Ishikawa (cell line): ENCODE results near the gene SH3GLB1.

Experiments used
- CEBPB ChIP-seq: IDR thresholded peaks from 2 replicates; pipeline ENCODE4 v1.6.1; 2012
- CREB1 ChIP-seq: IDR thresholded peaks from 2 replicates; pipeline ENCODE4 v1.6.1; 2012; ENCODE audit warnings: low read depth
- EGR1 ChIP-seq: IDR thresholded peaks from 2 replicates; pipeline ENCODE4 v1.6.1; 2012
- EP300 ChIP-seq: IDR thresholded peaks from 2 replicates; pipeline ENCODE4 v1.6.1; 2012; ENCODE audit warnings: borderline replicate concordance
- FOXM1 ChIP-seq: IDR thresholded peaks from 2 replicates; pipeline ENCODE4 v1.6.1; 2012; ENCODE audit warnings: low read depth, borderline replicate concordance
- RAD21 ChIP-seq: IDR thresholded peaks from 2 replicates; pipeline ENCODE4 v1.6.1; 2012; ENCODE audit warnings: low read depth
- TAF1 ChIP-seq: IDR thresholded peaks from 2 replicates; pipeline ENCODE4 v1.6.1; 2012; ENCODE audit warnings: low read depth, mild to moderate bottlenecking
- YY1 ChIP-seq: IDR thresholded peaks from 2 replicates; pipeline ENCODE4 v1.6.1; 2012; ENCODE audit warnings: low read depth
- TF ChIP-seq, protein P1 (sequence below): IDR thresholded peaks from 2 replicates; pipeline ENCODE4 v1.6.1; 2012; ENCODE audit warnings: low read depth, mild to moderate bottlenecking
- TF ChIP-seq, protein P2 (sequence below): IDR thresholded peaks from 2 replicates; pipeline ENCODE4 v1.6.1; 2012
- TF ChIP-seq, protein P3 (sequence below): IDR thresholded peaks from 2 replicates; pipeline ENCODE4 v1.6.1; 2012

DNA sequence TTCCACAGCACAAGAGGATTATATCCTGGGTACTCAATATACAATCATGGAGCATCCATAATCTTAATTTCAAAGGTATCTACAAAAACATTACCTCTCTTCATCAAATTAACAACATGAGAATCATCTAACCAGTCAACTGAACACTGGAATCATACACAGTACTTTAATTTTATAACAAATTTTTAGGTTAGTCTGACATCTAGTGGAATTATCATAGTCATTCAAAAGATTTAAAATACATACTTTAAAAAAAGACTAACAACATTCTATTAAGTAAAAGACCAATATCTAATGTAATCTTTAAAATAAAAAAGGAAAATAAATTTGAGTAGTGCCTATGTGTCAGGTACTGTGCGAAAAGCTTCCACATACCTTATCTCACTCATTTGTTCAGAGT is 16.8 kb upstream of the SH3GLB1 start:
- TF ChIP-seq CREB1 (no peak), EP300 (no peak), CEBPB (no peak), TAF1 (no peak), FOXM1 (no peak), RAD21 (no peak), YY1 (no peak), EGR1 (no peak)
- TF ChIP-seq, protein P1, sequence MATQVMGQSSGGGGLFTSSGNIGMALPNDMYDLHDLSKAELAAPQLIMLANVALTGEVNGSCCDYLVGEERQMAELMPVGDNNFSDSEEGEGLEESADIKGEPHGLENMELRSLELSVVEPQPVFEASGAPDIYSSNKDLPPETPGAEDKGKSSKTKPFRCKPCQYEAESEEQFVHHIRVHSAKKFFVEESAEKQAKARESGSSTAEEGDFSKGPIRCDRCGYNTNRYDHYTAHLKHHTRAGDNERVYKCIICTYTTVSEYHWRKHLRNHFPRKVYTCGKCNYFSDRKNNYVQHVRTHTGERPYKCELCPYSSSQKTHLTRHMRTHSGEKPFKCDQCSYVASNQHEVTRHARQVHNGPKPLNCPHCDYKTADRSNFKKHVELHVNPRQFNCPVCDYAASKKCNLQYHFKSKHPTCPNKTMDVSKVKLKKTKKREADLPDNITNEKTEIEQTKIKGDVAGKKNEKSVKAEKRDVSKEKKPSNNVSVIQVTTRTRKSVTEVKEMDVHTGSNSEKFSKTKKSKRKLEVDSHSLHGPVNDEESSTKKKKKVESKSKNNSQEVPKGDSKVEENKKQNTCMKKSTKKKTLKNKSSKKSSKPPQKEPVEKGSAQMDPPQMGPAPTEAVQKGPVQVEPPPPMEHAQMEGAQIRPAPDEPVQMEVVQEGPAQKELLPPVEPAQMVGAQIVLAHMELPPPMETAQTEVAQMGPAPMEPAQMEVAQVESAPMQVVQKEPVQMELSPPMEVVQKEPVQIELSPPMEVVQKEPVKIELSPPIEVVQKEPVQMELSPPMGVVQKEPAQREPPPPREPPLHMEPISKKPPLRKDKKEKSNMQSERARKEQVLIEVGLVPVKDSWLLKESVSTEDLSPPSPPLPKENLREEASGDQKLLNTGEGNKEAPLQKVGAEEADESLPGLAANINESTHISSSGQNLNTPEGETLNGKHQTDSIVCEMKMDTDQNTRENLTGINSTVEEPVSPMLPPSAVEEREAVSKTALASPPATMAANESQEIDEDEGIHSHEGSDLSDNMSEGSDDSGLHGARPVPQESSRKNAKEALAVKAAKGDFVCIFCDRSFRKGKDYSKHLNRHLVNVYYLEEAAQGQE, result no peak
- TF ChIP-seq, protein P2, sequence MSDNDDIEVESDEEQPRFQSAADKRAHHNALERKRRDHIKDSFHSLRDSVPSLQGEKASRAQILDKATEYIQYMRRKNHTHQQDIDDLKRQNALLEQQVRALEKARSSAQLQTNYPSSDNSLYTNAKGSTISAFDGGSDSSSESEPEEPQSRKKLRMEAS, result no peak
- TF ChIP-seq, protein P3, sequence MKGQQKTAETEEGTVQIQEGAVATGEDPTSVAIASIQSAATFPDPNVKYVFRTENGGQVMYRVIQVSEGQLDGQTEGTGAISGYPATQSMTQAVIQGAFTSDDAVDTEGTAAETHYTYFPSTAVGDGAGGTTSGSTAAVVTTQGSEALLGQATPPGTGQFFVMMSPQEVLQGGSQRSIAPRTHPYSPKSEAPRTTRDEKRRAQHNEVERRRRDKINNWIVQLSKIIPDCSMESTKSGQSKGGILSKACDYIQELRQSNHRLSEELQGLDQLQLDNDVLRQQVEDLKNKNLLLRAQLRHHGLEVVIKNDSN, result no peak
